Measurements from ENCODE around the gene ZFC3H1. TPM values are rescaled to one million over a fixed set of nuclear protein-coding genes. Genes with fewer than 3 reads are reported as not detected.

Gene ZFC3H1
- total and polyA plus RNA-seq, 2 donors (not counting 3 experiments of a cell fraction or from before 2014, with no cell fraction given): 23.6 to 60.4 TPM

DNA sequence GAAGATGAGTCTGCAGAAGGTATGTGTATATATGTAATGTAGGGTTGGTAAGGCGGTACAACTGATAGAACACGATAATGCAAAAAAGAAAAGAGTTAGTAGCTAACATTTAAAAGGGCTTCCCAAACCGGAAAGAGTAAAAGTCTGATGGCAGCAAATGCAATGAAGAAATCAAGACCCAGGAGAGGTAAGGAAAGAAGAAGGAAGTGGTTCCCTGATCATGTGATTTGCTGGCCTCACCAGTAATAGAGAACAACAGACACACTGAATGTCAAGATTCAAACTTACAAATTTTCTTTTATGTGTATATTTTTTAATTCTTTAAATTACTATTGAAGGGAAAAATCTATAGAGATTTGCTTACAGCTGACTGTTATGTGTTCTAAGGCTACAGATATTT lies 18.4 kb downstream of the ZFC3H1 start:
- no peak overlapping the region for H3K4me2 ChIP-seq (ENCODE audit: insufficient read depth, low read length)
- dilution Hi-C loops (cut with MboI; ENCODE audit: extremely low pct_ligation_motif_present, low sequenced_read_pairs) (no loop called here), intact Hi-C loops (cut with micrococcal nuclease) (loop anchor here (5.0 kb wide), 1 partner anchor 33 kb away; no protein-coding TSS in a partner anchor)
- H3K4me3 ChIP-seq (replicated peaks in 1 of 3; ENCODE audit: insufficient read depth in 1 of 3, low read depth in 1 of 3, low read length in 3 of 3): no peak overlapping the region
- no TSS peak for BruUV-seq (replicated peaks)
- no peak for FAIRE-seq
- TF ChIP-seq FOS (IDR thresholded peaks at IDR 0.05; ENCODE audit: borderline replicate concordance, insufficient read depth, low read length): no peak
- TF ChIP-seq JUN (IDR thresholded peaks at IDR 0.05; ENCODE audit: borderline replicate concordance, insufficient read depth, insufficient read length, low read depth): no peak
- no peak for TF ChIP-seq POLR2AphosphoS5 (IDR thresholded peaks at IDR 0.05; ENCODE audit: insufficient read depth, low read depth, low read length)
- no peak for TF ChIP-seq EZH2 (IDR thresholded peaks at IDR 0.05; ENCODE audit: borderline replicate concordance, low read depth, low read length, severe bottlenecking)
- TF ChIP-seq MYC (IDR thresholded peaks at IDR 0.05; ENCODE audit: low read depth, low read length): no peak
- TF ChIP-seq, protein P1, sequence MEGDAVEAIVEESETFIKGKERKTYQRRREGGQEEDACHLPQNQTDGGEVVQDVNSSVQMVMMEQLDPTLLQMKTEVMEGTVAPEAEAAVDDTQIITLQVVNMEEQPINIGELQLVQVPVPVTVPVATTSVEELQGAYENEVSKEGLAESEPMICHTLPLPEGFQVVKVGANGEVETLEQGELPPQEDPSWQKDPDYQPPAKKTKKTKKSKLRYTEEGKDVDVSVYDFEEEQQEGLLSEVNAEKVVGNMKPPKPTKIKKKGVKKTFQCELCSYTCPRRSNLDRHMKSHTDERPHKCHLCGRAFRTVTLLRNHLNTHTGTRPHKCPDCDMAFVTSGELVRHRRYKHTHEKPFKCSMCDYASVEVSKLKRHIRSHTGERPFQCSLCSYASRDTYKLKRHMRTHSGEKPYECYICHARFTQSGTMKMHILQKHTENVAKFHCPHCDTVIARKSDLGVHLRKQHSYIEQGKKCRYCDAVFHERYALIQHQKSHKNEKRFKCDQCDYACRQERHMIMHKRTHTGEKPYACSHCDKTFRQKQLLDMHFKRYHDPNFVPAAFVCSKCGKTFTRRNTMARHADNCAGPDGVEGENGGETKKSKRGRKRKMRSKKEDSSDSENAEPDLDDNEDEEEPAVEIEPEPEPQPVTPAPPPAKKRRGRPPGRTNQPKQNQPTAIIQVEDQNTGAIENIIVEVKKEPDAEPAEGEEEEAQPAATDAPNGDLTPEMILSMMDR (IDR thresholded peaks at IDR 0.05; ENCODE audit: extremely low read depth in 1 of 2, insufficient read depth in 1 of 2, low read depth in 1 of 2, low read length in 2 of 2): no peak
- no peak for TF ChIP-seq GATA2 (IDR thresholded peaks at IDR 0.05; ENCODE audit: insufficient read depth, insufficient read length, low read depth, low read length)
- TF ChIP-seq, protein P2, sequence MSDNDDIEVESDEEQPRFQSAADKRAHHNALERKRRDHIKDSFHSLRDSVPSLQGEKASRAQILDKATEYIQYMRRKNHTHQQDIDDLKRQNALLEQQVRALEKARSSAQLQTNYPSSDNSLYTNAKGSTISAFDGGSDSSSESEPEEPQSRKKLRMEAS (IDR thresholded peaks at IDR 0.05; ENCODE audit: insufficient read depth, insufficient read length): no peak
- TF ChIP-seq POLR2A (IDR thresholded peaks at IDR 0.05; ENCODE audit: low read depth, low read length): no peak
- H3K9ac ChIP-seq (replicated peaks; ENCODE audit: extremely low read depth, insufficient read depth, low read length): no peak overlapping the region
- H3K27me3 ChIP-seq (ENCODE audit: control insufficient read depth in 2 of 2, insufficient read depth in 2 of 2, low read length in 2 of 2): no peaks in the 10 kb centered on the region
- H3K79me2 ChIP-seq (ENCODE audit: control insufficient read depth, insufficient read depth, low read length): peaks cover 43% of the 10 kb centered on the region
- no peaks in the 10 kb centered on the region for H3K9me1 ChIP-seq (replicated peaks; ENCODE audit: control insufficient read depth, extremely low read depth, insufficient read depth, low read length)
- DNase-seq (ENCODE audit: low read depth, low spot score): no peak
- H3K4me1 ChIP-seq (ENCODE audit: control insufficient read depth, extremely low read depth, insufficient read depth, low read length): no peaks in the 10 kb centered on the region
- H3K9me3 ChIP-seq (replicated peaks; ENCODE audit: control insufficient read depth, insufficient read depth, low read length): no peaks in the 10 kb centered on the region
- peaks cover 5 to 41% of the 10 kb centered on the region in 2 experiments for H3K36me3 ChIP-seq (ENCODE audit: control insufficient read depth in 2 of 2, extremely low read depth in 1 of 2, insufficient read depth in 2 of 2, low read length in 2 of 2)
- no peak overlapping the region for H2AFZ ChIP-seq (ENCODE audit: low read depth, low read length)
- ChIA-PET CTCF (interaction anchor here (1.4 to 4.4 kb wide), 3 partner anchors 9 to 16 kb away, joined by 4 to 42 read pairs (median 6); no protein-coding TSS in a partner anchor), POLR2A (no interaction called here)
- no peak overlapping the region for H3K27ac ChIP-seq (ENCODE audit: insufficient read depth, low read depth, low read length)
- no peaks in the 10 kb centered on the region for H4K20me1 ChIP-seq (replicated peaks; ENCODE audit: control insufficient read depth, extremely low read depth, insufficient read depth, low read length)
